H9 (cell line): Measurements from ENCODE around the gene OAS2. TPM values are rescaled to one million over a fixed set of nuclear protein-coding genes. Genes with fewer than 3 reads are reported as not detected.

ENCODE experiments used
- DNase-seq: peaks from one replicate; pipeline ENCODE4 v3.0.0-alpha.2; 2017
- H2AFZ ChIP-seq: one replicate; pipeline ENCODE4 v1.6.1; 2013; ENCODE audit warnings: mild to moderate bottlenecking, low read length, control low read depth, moderate library complexity
- H2AK5ac ChIP-seq: 2 replicates; pipeline ENCODE4 v1.6.1; 2013; ENCODE audit warnings: low read length, control low read depth, mixed read lengths; ENCODE audit not compliant: insufficient read length
- H2BK120ac ChIP-seq: one replicate; pipeline ENCODE4 v1.6.1; 2013; ENCODE audit warnings: low read depth, mild to moderate bottlenecking, low read length, control low read depth, inconsistent platforms; ENCODE audit not compliant: poor library complexity, severe bottlenecking
- H2BK12ac ChIP-seq: 2 replicates; pipeline ENCODE4 v1.6.1; 2013; ENCODE audit warnings: low read length, control low read depth, mixed read lengths, low read depth; ENCODE audit not compliant: insufficient read length
- H2BK15ac ChIP-seq: 2 replicates; pipeline ENCODE4 v1.6.1; 2013; ENCODE audit warnings: low read depth, low read length, control low read depth
- H2BK20ac ChIP-seq: one replicate; pipeline ENCODE4 v1.6.1; 2013; ENCODE audit warnings: low read depth, mild to moderate bottlenecking, low read length, control low read depth, inconsistent platforms; ENCODE audit not compliant: poor library complexity, severe bottlenecking
- H2BK5ac ChIP-seq: 2 replicates; pipeline ENCODE4 v1.6.1; 2013; ENCODE audit warnings: low read length, control low read depth, mixed read lengths; ENCODE audit not compliant: insufficient read length
- H3K14ac ChIP-seq: 2 replicates; pipeline ENCODE4 v1.6.1; 2013; ENCODE audit warnings: low read length, control low read depth; ENCODE audit not compliant: insufficient read depth
- H3K18ac ChIP-seq: 2 replicates; pipeline ENCODE4 v1.6.1; 2013; ENCODE audit warnings: low read depth, mild to moderate bottlenecking, mixed read lengths, low read length, control low read depth; ENCODE audit not compliant: insufficient read length
- H3K23ac ChIP-seq: 2 replicates; pipeline ENCODE4 v1.6.1; 2013; ENCODE audit warnings: low read length, control low read depth, mixed read lengths, low read depth; ENCODE audit not compliant: insufficient read length
- H3K23me2 ChIP-seq: 2 replicates; pipeline ENCODE4 v1.6.1; 2013; ENCODE audit warnings: low read depth, mild to moderate bottlenecking, mixed read lengths, low read length, control low read depth; ENCODE audit not compliant: insufficient read length, poor library complexity, severe bottlenecking
- H3K27ac ChIP-seq: 2 replicates; pipeline ENCODE4 v1.5.1; 2013; ENCODE audit warnings: low read length, control low read depth, mixed read lengths, low read depth; ENCODE audit not compliant: insufficient read length
- H3K27me3 ChIP-seq: 2 replicates; pipeline ENCODE4 v1.6.1; 2013; ENCODE audit warnings: low read length, control low read depth, inconsistent platforms; ENCODE audit not compliant: insufficient read depth
- H3K4ac ChIP-seq: 2 replicates; pipeline ENCODE4 v1.6.1; 2013; ENCODE audit warnings: low read depth, mild to moderate bottlenecking, control low read depth, inconsistent platforms, low read length, moderate library complexity
- H3K4me1 ChIP-seq: 2 replicates; pipeline ENCODE4 v1.6.1; 2013; ENCODE audit warnings: low read length, control low read depth, inconsistent platforms; ENCODE audit not compliant: insufficient read depth
- H3K4me2 ChIP-seq: 2 replicates; pipeline ENCODE4 v1.6.1; 2013; ENCODE audit warnings: low read length, control low read depth, mixed read lengths; ENCODE audit not compliant: insufficient read length, insufficient read depth
- H3K56ac ChIP-seq: 2 replicates; pipeline ENCODE4 v1.6.1; 2013; ENCODE audit warnings: low read depth, mild to moderate bottlenecking, mixed read lengths, low read length, control low read depth; ENCODE audit not compliant: insufficient read length
- H3K79me1 ChIP-seq: 2 replicates; pipeline ENCODE4 v1.6.1; 2013; ENCODE audit warnings: low read depth, mild to moderate bottlenecking, moderate library complexity, low read length, control low read depth, inconsistent platforms; ENCODE audit not compliant: insufficient read depth, poor library complexity, severe bottlenecking
- H3K79me2 ChIP-seq: 2 replicates; pipeline ENCODE4 v1.6.1; 2013; ENCODE audit warnings: low read length, control low read depth, inconsistent platforms; ENCODE audit not compliant: insufficient read depth
- H3K9ac ChIP-seq: 2 replicates; pipeline ENCODE4 v1.6.1; 2013; ENCODE audit warnings: low read length, control low read depth, mixed read lengths; ENCODE audit not compliant: insufficient read length; ENCODE audit errors: extremely low read depth
- H3K9me3 ChIP-seq: one replicate; pipeline ENCODE4 v1.6.1; 2013; ENCODE audit warnings: low read depth, low read length, inconsistent platforms; ENCODE audit not compliant: control insufficient read depth
- H3T11ph ChIP-seq: one replicate; pipeline ENCODE4 v1.6.1; 2013; ENCODE audit warnings: mild to moderate bottlenecking, low read length, control low read depth, inconsistent platforms
- H4K20me1 ChIP-seq: one replicate; pipeline ENCODE4 v1.6.1; 2013; ENCODE audit not compliant: control insufficient read depth, insufficient read length, insufficient read depth
- H4K5ac ChIP-seq: 2 replicates; pipeline ENCODE4 v1.6.1; 2013; ENCODE audit warnings: low read depth, mild to moderate bottlenecking, mixed read lengths, low read length, control low read depth; ENCODE audit not compliant: insufficient read length
- H4K8ac ChIP-seq: replicated peaks from 2 replicates; pipeline ENCODE4 v1.6.1; 2013; ENCODE audit warnings: low read length, control low read depth, mixed read lengths, low read depth; ENCODE audit not compliant: insufficient read length
- H4K91ac ChIP-seq: 2 replicates; pipeline ENCODE4 v1.6.1; 2013; ENCODE audit warnings: low read depth, mild to moderate bottlenecking, moderate library complexity, mixed read lengths, low read length, control low read depth; ENCODE audit not compliant: insufficient read length
- H3K27ac Mint-ChIP-seq, 3 experiments: 2 replicates in 2 of 3; 3 replicates in 1 of 3; pipeline ENCODE4 v1.8.0; 2020 to 2021; ENCODE audit warnings: mixed read lengths in 3 of 3, mild to moderate bottlenecking in 1 of 3, moderate library complexity in 1 of 3
- H3K27me3 Mint-ChIP-seq: 2 replicates; pipeline ENCODE4 v1.8.0; 2021; ENCODE audit warnings: low read depth, mild to moderate bottlenecking, moderate library complexity, mixed read lengths
- H3K36me3 Mint-ChIP-seq, 3 experiments: 2 replicates in 2 of 3; 3 replicates in 1 of 3; pipeline ENCODE4 v1.8.0; 2020 to 2021; ENCODE audit warnings: low read depth in 3 of 3, mixed read lengths in 3 of 3; ENCODE audit not compliant: insufficient read depth in 1 of 3
- H3K4me1 Mint-ChIP-seq, 2 experiments: 2 replicates each; pipeline ENCODE4 v1.8.0; 2020; ENCODE audit warnings: mixed read lengths in 2 of 2
- H3K4me3 Mint-ChIP-seq, 2 experiments: 2 replicates in 1 of 2; 3 replicates in 1 of 2; pipeline ENCODE4 v1.8.0; 2020 to 2021; ENCODE audit warnings: mild to moderate bottlenecking in 2 of 2, mixed read lengths in 2 of 2, moderate library complexity in 1 of 2
- H3K9me3 Mint-ChIP-seq, 2 experiments: 2 replicates in 1 of 2; 3 replicates in 1 of 2; pipeline ENCODE4 v1.8.0; 2020; ENCODE audit warnings: mild to moderate bottlenecking in 2 of 2, mixed read lengths in 2 of 2, moderate library complexity in 1 of 2
- WGBS: extraction: QIAGEN DNeasy Blood & Tissue Kit; methylation state at CpG from one replicate; pipeline ENCODE4 v1.1.7; 2013; ENCODE audit warnings: missing lambda C conversion rate, low lambda C conversion rate, mixed read lengths; ENCODE audit not compliant: insufficient read length; ENCODE audit errors: extremely low coverage; 5-methylcytosine and 5-hydroxymethylcytosine counted together
- total RNA-seq: library from RNA; stranded (reverse); gene quantifications from 2 replicates; pipeline ENCODE4 v1.2.1, GENCODE V29; 2021
- TF ChIP-seq, protein P1 (sequence below): fragments of 200-600 bp; sonication (generic); conservative IDR thresholded peaks from 3 replicates; pipeline ENCODE4 v1.8.0; 2021; ENCODE audit warnings: antibody characterized with exemption, mild to moderate bottlenecking

The OAS2 gene
- total RNA-seq, 1 experiment from 2014 or later: not detected

GRCh38 chr12:112987561-112987960, 9.2 kb downstream of the OAS2 start:
- H4K20me1 ChIP-seq: no peaks in the 10 kb centered on the region
- no peak overlapping the region for H3K27ac ChIP-seq
- no peak for DNase-seq
- no peak overlapping the region for H2AFZ ChIP-seq
- no peak overlapping the region for H3K56ac ChIP-seq
- H3K9ac ChIP-seq: no peak overlapping the region
- no peak overlapping the region for H3T11ph ChIP-seq
- no peak overlapping the region for H3K4me2 ChIP-seq
- H4K8ac ChIP-seq: no peak overlapping the region
- H2BK20ac ChIP-seq: no peak overlapping the region
- TF ChIP-seq, protein P1, sequence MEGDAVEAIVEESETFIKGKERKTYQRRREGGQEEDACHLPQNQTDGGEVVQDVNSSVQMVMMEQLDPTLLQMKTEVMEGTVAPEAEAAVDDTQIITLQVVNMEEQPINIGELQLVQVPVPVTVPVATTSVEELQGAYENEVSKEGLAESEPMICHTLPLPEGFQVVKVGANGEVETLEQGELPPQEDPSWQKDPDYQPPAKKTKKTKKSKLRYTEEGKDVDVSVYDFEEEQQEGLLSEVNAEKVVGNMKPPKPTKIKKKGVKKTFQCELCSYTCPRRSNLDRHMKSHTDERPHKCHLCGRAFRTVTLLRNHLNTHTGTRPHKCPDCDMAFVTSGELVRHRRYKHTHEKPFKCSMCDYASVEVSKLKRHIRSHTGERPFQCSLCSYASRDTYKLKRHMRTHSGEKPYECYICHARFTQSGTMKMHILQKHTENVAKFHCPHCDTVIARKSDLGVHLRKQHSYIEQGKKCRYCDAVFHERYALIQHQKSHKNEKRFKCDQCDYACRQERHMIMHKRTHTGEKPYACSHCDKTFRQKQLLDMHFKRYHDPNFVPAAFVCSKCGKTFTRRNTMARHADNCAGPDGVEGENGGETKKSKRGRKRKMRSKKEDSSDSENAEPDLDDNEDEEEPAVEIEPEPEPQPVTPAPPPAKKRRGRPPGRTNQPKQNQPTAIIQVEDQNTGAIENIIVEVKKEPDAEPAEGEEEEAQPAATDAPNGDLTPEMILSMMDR: no peak
- Mint-ChIP-seq H3K36me3 (peaks cover 0 to 9% (median 2%) of the 10 kb centered on the region in 3 experiments; a peak in 4 of 7 replicates), H3K27me3 (peaks cover 8% of the 10 kb centered on the region), H3K27ac (no peak overlapping the region), H3K4me1 (peaks cover 15 to 25% of the 10 kb centered on the region in 2 experiments), H3K4me3 (no peak overlapping the region), H3K9me3 (peaks cover 12 to 14% of the 10 kb centered on the region in 2 experiments)
- H3K14ac ChIP-seq: no peak overlapping the region
- no peak overlapping the region for H4K91ac ChIP-seq
- H2BK5ac ChIP-seq: no peak overlapping the region
- H2AK5ac ChIP-seq: no peak overlapping the region
- no peaks in the 10 kb centered on the region for H3K4me1 ChIP-seq
- H3K23ac ChIP-seq: no peak overlapping the region
- no peak overlapping the region for H2BK12ac ChIP-seq
- no peaks in the 10 kb centered on the region; the same call in 1 of the 2 replicates for H3K27me3 ChIP-seq
- H2BK15ac ChIP-seq: no peak overlapping the region
- no peak overlapping the region for H4K5ac ChIP-seq
- WGBS: no CpG with 5 or more reads among the region's 2 CpGs
- H3K18ac ChIP-seq: no peak overlapping the region
- no peaks in the 10 kb centered on the region for H3K79me1 ChIP-seq
- H3K4ac ChIP-seq: no peak overlapping the region
- H3K23me2 ChIP-seq: no peaks in the 10 kb centered on the region
- no peaks in the 10 kb centered on the region; the same call in 1 of the 2 replicates for H3K79me2 ChIP-seq
- no peak overlapping the region for H2BK120ac ChIP-seq
- no peaks in the 10 kb centered on the region for H3K9me3 ChIP-seq
